H1 (cell line): ENCODE results near the gene PAX9. TPM values are rescaled to one million over a fixed set of nuclear protein-coding genes. Genes with fewer than 3 reads are reported as not detected.

Experiments used
- ASH2L ChIP-seq: fragments of 200-600, 300-600 bp; sonication (generic); IDR thresholded peaks from one replicate; pipeline ENCODE4 v1.7.1; 2017; ENCODE audit warnings: low read length
- BCL11A ChIP-seq, 2 experiments: IDR thresholded peaks; one replicate each; pipeline ENCODE4 v1.6.1; 2011; ENCODE audit warnings: low read depth in 2 of 2, low read length in 2 of 2, mild to moderate bottlenecking in 2 of 2
- CBX8 ChIP-seq: fragments of 300-800, 300-1000 bp; sonication (generic); IDR thresholded peaks from 2 replicates; pipeline ENCODE4 v1.7.1; 2016; ENCODE audit warnings: low read depth, low read length, borderline replicate concordance
- CTBP2 ChIP-seq: IDR thresholded peaks from 2 replicates; pipeline ENCODE4 v1.7.0; 2011; ENCODE audit warnings: borderline replicate concordance, mild to moderate bottlenecking, moderate library complexity, mixed read lengths, low read length; ENCODE audit not compliant: insufficient read depth, insufficient read length
- EGR1 ChIP-seq: IDR thresholded peaks from 2 replicates; pipeline ENCODE4 v1.6.1; 2011; ENCODE audit warnings: low read depth, low read length, borderline replicate concordance
- GABPA ChIP-seq: IDR thresholded peaks from 2 replicates; pipeline ENCODE4 v1.6.1; 2011; ENCODE audit warnings: mild to moderate bottlenecking, low read length, moderate library complexity, borderline replicate concordance; ENCODE audit not compliant: insufficient read depth
- GTF2F1 ChIP-seq: IDR thresholded peaks from 2 replicates; pipeline ENCODE4 v1.6.1; 2012; ENCODE audit warnings: low read depth, low read length, improper control_type of control experiment, borderline replicate concordance
- HDAC2 ChIP-seq, 2 experiments: fragments of 300-600 bp in 1 of 2; sonication (generic) in 1 of 2; IDR thresholded peaks; 2 replicates each; pipeline ENCODE4 v1.6.1; 2011 to 2012; ENCODE audit warnings: low read depth in 2 of 2, low read length in 2 of 2, mild to moderate bottlenecking in 2 of 2, moderate library complexity in 2 of 2, borderline replicate concordance in 1 of 2, inconsistent platforms in 1 of 2
- JUN ChIP-seq: IDR thresholded peaks from 2 replicates; pipeline ENCODE4 v1.6.1; 2011; ENCODE audit warnings: low read depth, mild to moderate bottlenecking, improper control_type of control experiment, low read length
- KDM4A ChIP-seq: IDR thresholded peaks from one replicate; pipeline ENCODE4 v1.7.1; 2012; ENCODE audit warnings: low read depth, mild to moderate bottlenecking, moderate library complexity, low read length, inconsistent platforms; ENCODE audit not compliant: severe bottlenecking
- KDM5A ChIP-seq: fragments of 200-600 bp; IDR thresholded peaks from 2 replicates; pipeline ENCODE4 v1.7.1; 2012; ENCODE audit warnings: mild to moderate bottlenecking, low read length, inconsistent platforms, mixed read lengths
- MAFK ChIP-seq: IDR thresholded peaks from 2 replicates; pipeline ENCODE4 v1.6.1; 2012; ENCODE audit warnings: low read depth, mild to moderate bottlenecking, improper control_type of control experiment, low read length
- PHF8 ChIP-seq: fragments of 200-600 bp; sonication (generic); conservative IDR thresholded peaks from 2 replicates; pipeline ENCODE4 v1.7.1; 2012; ENCODE audit warnings: low read depth, mild to moderate bottlenecking, inconsistent platforms, low read length, moderate library complexity
- POLR2AphosphoS5 ChIP-seq: IDR thresholded peaks from 2 replicates; pipeline ENCODE4 v1.6.1; 2011; ENCODE audit warnings: low read depth, low read length
- RBBP5 ChIP-seq: IDR thresholded peaks from 2 replicates; pipeline ENCODE4 v1.7.1; 2012; ENCODE audit warnings: low read depth, mild to moderate bottlenecking, inconsistent platforms, low read length, moderate library complexity, borderline replicate concordance
- SAP30 ChIP-seq: fragments of 300-600 bp; sonication (generic); IDR thresholded peaks from 2 replicates; pipeline ENCODE4 v1.7.1; 2012; ENCODE audit warnings: low read length, moderate library complexity, mild to moderate bottlenecking, inconsistent platforms; ENCODE audit not compliant: insufficient read depth, insufficient replicate concordance
- SP1 ChIP-seq: IDR thresholded peaks from 2 replicates; pipeline ENCODE4 v1.6.1; 2011; ENCODE audit warnings: low read depth, low read length
- SP4 ChIP-seq: IDR thresholded peaks from 2 replicates; pipeline ENCODE4 v1.6.1; 2012; ENCODE audit warnings: low read length, inconsistent platforms
- TAF1 ChIP-seq: IDR thresholded peaks from 2 replicates; pipeline ENCODE4 v1.6.1; 2011; ENCODE audit warnings: mild to moderate bottlenecking, low read depth, low read length
- polyA plus RNA-seq, 7 experiments: library from polyadenylated mRNA; depleted of rRNA in 3 of 7; stranded (reverse) in 5 of 7; unstranded in 2 of 7; fragments of >200 nt in 5 of 7; fragments of 200-250 nt in 2 of 7; gene quantifications; 1 replicate in 5 of 7; 2 replicates in 1 of 7; 4 replicates in 1 of 7; pipeline versions ENCODE4 v1.2.1 to v1.2.3, GENCODE V29; 2011 to 2013; ENCODE audit warnings: missing spikeins in 2 of 7, mixed read lengths in 2 of 7
- total RNA-seq: library from RNA; stranded (reverse); fragmentation: NEBNext Ultra II Directional; extraction: Animal tissue kit (Norgen Biotek cat#: 25700); gene quantifications from 2 replicates; pipeline ENCODE4 v1.2.1, GENCODE V29; 2021
- TF ChIP-seq, protein P1 (sequence below), 3 experiments: IDR thresholded peaks; 1 replicate in 2 of 3; 2 replicates in 1 of 3; pipeline versions ENCODE4 v1.5.1 to v1.6.1; 2011; ENCODE audit warnings: low read length in 3 of 3, mild to moderate bottlenecking in 3 of 3, inconsistent platforms in 2 of 3, low read depth in 1 of 3, moderate library complexity in 1 of 3; ENCODE audit not compliant: insufficient read depth in 1 of 3; ENCODE audit errors: control extremely low read depth in 1 of 3
- TF ChIP-seq, protein P2 (sequence below): IDR thresholded peaks from 2 replicates; pipeline ENCODE4 v1.6.1; 2012; ENCODE audit warnings: inconsistent platforms

PAX9 gene
- total and polyA plus RNA-seq, 2 of the 8 experiments (the other 6 are each of a cell fraction or from before 2014, with no cell fraction given), result 0.05 TPM; not detected in 1

DNA sequence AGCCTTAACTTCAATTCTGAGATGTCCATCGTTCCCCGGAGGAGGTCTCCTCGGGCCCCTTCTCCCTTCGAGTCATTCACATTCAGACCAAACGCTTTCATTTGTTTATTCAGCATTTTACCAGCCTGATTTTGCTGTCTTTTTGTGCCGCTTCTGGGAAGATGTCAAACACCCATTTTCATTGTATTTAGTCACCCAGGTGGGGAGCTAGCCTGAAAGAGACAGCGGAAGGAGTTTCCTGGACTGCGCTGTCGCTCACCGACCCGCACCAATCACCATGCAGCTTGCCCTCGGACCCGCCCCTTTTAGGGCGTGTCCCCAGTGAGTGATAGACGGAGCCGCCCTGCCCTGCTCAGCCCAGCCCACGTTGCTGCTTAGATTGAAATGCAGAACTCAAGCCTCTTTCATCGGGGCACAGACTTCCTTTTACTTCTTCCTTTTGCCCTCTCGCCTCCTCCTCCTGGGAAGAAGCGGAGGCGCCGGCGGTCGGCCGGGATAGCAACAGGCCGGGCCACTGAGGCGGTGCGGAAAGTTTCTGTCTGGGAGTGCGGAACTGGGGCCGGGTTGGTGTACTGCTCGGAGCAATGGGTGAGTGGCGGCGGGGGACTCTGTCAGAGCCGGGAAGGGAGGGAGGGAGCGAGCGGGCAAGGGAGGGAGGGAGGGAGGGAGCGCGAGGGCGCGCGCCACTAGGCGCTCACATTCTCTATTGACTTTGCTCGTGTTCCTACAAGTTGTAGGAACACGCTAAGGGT lies at the start of gene PAX9 (continued):
- TF ChIP-seq CTBP2, result peak; percentile 98
- TF ChIP-seq RBBP5, result no peak; the same call in 1 of the 2 replicates
- no peak for TF ChIP-seq KDM5A
- TF ChIP-seq, protein P1, sequence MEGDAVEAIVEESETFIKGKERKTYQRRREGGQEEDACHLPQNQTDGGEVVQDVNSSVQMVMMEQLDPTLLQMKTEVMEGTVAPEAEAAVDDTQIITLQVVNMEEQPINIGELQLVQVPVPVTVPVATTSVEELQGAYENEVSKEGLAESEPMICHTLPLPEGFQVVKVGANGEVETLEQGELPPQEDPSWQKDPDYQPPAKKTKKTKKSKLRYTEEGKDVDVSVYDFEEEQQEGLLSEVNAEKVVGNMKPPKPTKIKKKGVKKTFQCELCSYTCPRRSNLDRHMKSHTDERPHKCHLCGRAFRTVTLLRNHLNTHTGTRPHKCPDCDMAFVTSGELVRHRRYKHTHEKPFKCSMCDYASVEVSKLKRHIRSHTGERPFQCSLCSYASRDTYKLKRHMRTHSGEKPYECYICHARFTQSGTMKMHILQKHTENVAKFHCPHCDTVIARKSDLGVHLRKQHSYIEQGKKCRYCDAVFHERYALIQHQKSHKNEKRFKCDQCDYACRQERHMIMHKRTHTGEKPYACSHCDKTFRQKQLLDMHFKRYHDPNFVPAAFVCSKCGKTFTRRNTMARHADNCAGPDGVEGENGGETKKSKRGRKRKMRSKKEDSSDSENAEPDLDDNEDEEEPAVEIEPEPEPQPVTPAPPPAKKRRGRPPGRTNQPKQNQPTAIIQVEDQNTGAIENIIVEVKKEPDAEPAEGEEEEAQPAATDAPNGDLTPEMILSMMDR (IDR thresholded peaks at IDR 0.05; ENCODE audit: control extremely low read depth in 1 of 3, insufficient read depth in 1 of 3, low read depth in 1 of 3, low read length in 3 of 3), result no peak
- TF ChIP-seq ASH2L, result peak; percentile 84
- TF ChIP-seq SP4, result peak; percentile 96
- no peak for TF ChIP-seq TAF1
- no peak for TF ChIP-seq HDAC2 (IDR thresholded peaks at IDR 0.05; ENCODE audit: borderline replicate concordance in 1 of 2, low read depth in 2 of 2, low read length in 2 of 2)
- TF ChIP-seq JUN, result no peak
- no peak for TF ChIP-seq BCL11A (IDR thresholded peaks at IDR 0.05; ENCODE audit: low read depth in 2 of 2, low read length in 2 of 2)
- peak; percentile 90 for TF ChIP-seq SP1
- TF ChIP-seq EGR1, result peak; percentile 84
- TF ChIP-seq, protein P2, sequence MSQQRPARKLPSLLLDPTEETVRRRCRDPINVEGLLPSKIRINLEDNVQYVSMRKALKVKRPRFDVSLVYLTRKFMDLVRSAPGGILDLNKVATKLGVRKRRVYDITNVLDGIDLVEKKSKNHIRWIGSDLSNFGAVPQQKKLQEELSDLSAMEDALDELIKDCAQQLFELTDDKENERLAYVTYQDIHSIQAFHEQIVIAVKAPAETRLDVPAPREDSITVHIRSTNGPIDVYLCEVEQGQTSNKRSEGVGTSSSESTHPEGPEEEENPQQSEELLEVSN, result no peak
- TF ChIP-seq SAP30, result peak; percentile 18
- no peak for TF ChIP-seq CBX8
- TF ChIP-seq PHF8, result no peak
- peak; percentile 50 for TF ChIP-seq KDM4A
- no peak for TF ChIP-seq GTF2F1
- TF ChIP-seq GABPA, result no peak
- TF ChIP-seq MAFK, result no peak
- no peak for TF ChIP-seq POLR2AphosphoS5
